Stimulated activated CD4-positive, alpha-beta T cell treated with anti-CD3 and anti-CD28 coated beads, Interleukin-12 subunit alpha, Interleukin-12 subunit beta, amount 100 ng/mL, for 24 hours (primary cell): ENCODE data around the gene PRKRA.
A peak's percentile ranks its signal among the peaks of the same experiment; 100 is the strongest.
"Not testable (repeated sequence)": the region's sequence is repeated elsewhere in the genome, so short reads cannot be mapped to it uniquely, and the experiment has no call there.

Source experiments
- DNase-seq, 2 experiments: peaks; one replicate each; pipeline ENCODE4 v3.0.0-alpha.2; 2020; ENCODE audit warnings: low read depth in 2 of 2

Gene PRKRA

DNA sequence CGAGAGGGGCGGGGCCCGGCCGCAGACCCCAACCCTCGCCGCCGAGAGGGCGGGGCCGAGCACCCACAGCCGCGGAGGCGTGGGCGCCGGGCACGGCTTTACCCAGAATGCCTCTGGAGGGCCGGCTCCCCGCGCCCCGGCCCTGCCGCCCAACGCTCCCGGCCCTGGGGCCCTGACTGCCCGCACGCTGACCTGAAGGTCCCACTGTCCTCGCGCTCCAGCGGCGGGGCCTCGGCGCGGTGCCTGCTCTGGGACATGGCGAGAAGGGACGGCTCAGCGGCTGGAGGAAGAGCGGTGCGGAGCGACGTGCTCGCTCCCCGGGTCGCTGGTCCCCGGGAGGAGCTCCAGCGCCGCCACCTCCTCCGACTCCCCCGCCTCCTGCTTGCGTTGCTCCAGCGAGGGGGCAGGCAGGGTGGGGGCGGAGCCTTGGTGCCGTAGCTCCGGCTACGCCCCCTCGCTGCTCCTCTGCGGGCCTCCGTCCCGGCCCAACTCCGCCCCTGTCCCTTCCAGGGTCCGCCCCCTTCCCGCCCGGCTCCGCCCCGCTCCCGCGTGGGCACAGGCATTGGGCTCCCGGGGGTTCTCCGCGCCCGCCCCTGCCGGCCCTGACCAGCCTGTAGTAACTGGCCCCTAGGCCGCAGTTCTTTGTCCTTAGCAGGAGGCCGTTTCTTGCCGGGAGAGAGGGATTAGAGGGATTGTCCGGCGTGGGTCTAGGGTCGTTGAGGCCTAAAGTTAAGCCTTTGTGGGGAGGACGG lies at the start of gene PRKRA, which contains the start of gene PJVK:
Gene PRKRA (minus strand): TSS at position 402 of the 752 bp plus-strand sequence. CDS start 145 bp downstream, at position 257.
Gene PJVK (plus strand): TSS at position 605 of the 752 bp plus-strand sequence. CDS start 2,032 bp downstream, outside the sequence.
- DNase-seq, result peak; percentile 93 to 94

GRCh38 chr2:178499640-178500039 lies 48.7 kb upstream of the PRKRA start:
- no peak for DNase-seq

- DNase-seq, result no peak
These were observed 47.2 kb upstream of the PRKRA start for GRCh38 chr2:178498137-178498536.

DNA sequence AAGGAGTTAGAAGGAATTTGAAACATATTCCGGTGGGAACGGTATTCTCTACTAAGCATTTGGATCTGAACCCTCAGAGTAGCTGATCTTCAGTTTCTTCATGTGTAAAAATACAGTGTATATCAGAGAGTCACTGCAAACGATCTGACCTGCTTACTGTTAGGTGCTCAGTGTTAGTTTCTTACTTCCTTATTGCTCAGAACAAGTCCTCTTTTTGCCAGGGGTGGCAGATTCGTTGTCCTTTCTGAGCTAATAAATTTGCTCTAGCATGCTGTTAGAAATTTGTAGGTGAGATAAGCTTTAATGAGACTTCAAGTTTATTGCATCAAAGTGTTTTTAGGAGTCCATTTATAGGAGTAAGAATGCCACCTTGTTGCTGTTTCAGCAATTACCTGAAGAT lies 45.1 kb upstream of the PRKRA start:
- DNase-seq, result no peak

DNA sequence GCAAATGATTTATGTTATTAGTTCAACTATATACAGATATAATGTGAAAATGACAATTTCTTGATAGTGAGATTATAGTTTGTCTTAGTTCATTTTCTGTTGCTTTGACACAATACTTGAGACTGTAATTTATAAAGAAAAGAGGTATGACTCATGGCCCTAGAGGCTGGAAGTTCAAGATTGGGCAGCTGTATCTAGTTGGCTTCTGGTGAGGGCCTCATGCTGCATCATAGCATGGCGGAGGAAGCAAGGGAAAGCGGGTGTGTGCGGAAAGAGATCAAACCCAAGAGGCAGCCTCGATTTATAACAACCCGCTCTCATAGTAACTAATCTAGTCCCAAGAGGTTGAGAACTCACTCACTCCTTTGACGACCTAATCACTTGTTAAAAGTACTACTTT lies 40.6 kb upstream of the PRKRA start:
- DNase-seq, result no peak

DNA sequence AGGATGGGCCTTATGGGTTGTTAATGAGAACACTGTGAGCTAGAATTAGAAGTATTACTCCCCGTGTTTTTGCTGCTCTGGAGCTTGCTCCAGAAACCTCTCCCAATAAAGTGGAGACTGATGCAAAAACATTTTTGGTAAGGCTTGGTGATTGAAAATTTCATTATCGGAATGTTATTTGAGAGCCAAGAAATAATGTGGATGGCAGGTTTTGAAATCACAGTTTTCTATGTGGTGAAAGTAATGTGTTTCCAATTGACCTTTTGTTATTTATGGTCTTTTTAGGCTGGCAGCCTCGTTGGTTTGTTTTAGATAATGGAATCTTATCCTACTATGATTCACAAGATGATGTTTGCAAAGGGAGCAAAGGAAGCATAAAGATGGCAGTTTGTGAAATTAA lies 34.4 kb upstream of the PRKRA start:
- DNase-seq, result no peak

DNA sequence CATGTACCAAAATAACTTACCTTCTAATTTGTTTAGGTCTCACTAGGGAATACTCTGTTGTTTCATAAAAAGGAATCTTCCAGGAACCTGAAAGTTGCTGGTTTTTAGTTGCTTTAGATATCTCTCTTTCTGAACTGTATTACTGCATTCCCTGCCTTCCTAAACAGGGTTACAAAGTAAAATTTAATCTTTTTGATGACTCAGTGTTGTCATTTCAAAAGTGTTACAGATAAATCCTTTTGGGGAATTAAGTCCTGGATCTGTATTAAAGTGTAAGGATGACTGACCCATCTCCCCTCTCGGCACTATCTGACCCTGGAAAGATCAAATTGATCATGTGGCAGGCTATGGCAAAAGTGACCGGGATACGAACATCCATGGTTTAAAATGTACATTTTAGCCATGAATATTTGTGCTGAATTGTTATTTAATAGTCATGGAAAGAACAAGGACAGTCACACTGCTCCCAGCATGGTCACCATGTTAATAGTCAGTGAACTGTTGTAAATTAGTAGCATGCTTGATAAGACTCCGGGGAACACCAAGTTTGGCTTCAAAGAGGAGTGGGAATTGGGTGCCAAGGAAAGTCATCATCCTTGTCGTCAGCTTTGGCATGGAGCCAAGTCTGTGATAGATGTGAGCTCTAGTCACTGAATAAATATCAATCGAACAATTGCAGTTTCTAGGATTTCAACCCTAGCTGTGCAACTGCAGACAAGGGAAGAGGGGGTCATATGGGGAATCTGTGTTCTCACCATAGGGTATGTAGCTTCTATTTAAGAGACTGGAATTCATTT lies 33.5 kb upstream of the PRKRA start:
- DNase-seq, result no peak

- DNase-seq, result no peak
These were observed 31.5 kb upstream of the PRKRA start for GRCh38 chr2:178482437-178482836.

DNA sequence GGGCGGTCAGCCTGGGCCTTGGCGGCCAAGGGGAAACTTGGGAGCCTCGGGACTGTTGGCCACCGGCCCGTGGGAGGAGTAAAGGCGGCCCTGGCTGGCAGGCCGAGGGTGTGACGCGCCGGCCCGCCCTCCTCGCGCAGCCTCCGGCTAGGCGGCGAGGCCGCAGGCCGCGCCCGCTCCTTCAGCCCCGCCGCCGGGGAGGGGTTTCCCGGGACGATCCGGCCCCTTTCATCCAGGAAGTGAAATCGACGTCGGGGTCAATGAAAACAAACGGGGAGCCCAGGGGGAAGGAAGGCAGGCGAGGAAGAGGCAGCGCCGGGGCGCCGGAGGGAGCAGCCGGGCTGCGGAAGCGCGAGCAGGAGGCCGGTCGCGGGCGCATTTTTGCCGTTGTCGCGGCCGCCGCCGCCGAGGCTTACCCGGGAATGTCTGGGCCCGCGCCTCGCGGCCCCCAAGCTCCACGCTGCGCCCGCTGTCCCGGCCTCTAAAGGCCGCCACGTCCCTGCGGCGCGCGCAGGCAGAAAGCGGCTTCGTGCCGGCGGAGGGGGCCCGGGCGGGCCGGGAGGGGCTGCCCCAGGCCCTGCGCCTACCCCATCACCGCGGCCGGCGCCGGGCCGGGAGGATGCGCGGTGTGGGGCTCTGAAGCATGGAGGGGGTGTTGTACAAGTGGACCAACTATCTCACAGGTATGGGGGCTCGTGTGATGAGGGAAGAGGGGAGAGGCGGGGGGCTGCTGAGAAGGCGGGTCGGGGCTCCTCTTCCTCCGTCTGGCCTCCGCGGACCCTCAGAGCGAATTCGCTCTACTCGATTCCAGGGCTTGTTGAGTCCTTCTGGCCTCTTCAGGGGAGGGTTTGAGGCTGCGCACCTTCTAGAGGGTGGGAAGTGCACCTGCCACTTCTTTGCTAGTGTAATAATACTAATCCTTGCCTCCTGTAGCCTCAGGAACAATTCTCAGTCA lies 29.5 kb upstream of the PRKRA start, which contains the start of gene PLEKHA3:
Gene PLEKHA3 (plus strand): TSS at position 231 of the 955 bp plus-strand sequence. CDS start 413 bp downstream, at position 644.
- DNase-seq, result peak; percentile 55 to 77

DNA sequence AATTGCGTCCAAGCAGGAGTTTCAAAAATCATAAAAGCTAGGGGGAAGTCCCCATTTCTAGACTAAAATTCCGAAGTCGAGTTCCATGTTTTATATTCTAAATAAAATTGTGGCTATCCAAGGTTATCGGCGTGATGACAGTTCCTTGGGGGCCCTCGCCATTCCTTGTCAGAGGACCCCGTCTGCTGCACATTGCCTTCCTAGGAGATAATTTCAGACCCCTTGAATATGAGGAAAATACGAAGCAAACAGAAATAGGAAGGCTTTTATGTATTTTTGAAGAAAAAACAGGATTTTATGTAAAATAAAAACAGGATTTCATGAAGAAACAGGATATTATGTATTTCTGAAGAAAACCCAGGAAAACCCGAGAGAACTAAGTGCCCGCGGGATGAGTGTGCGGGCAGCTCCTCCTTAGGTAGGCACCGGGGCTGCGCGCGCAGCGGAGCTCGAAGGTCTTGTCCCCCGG lies 28.8 kb upstream of the PRKRA start:
- no peak for DNase-seq

- no peak for DNase-seq
These were observed 28.3 kb upstream of the PRKRA start for GRCh38 chr2:178479275-178479616.

DNA sequence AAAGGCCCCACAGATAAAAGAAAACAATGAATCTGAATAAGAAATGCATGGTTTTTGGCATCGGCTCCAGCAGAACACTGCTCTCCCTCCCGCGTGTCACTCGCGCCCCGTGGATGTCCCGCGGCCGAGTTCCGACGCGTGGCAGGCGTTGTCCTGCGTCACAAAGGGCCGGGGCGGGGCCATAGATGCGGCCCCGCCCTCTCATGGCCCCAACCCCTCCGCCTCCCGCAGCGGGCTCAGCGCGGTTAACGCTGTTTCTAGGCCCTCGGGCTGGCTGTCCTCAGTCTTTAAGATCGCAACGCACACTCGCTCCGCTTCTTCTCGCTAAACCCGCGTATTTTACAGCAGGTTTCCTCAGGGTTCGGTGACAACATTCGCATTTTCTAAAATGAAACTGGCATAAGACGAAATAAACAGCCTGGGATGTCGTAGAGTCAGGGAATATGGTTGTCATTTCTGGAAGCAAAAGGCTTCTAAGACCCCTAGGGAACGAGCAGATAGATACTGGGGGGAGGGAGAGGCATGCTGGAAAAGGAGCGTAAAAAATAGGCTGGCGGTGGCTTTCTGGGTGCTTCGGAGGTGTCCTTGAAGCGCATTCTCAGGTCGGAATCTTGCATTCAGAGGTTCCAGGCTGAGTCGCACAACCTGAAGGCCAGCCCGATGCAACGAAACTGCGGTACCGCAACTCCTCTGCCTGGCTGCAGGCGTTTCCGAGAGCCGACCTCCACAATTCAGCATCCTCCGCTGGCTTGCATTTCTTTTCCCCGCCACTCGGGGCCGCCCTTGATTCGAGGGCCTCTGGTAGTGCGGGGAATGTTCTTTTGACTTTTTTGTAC lies 27.7 kb upstream of the PRKRA start, which contains the start of gene FKBP7:
Gene FKBP7 (minus strand): TSS at position 162 of the 836 bp plus-strand sequence. CDS start 101 bp downstream, at position 61.
- peak; percentile 50 to 73 for DNase-seq

DNA sequence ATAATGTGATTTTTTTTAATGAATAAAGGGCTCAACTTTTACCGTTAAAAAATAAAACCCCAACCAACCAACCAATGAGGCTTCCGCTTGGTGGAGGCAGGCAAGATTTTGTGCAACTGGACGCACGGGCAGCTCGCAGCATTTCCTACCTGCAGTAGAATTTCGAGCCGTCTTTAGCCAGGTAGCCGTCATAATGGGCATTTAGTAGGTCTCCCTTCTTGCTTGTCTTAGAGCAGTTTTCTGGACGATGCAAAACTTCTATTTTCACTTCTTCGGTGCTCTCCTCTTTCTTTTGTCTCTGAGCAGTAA lies 27.1 kb upstream of the PRKRA start:
- peak in 1 of 2 experiments; percentile 6 for DNase-seq

GRCh38 chr2:178477443-178478129 lies 26.6 kb upstream of the PRKRA start:
- no peak for DNase-seq

DNA sequence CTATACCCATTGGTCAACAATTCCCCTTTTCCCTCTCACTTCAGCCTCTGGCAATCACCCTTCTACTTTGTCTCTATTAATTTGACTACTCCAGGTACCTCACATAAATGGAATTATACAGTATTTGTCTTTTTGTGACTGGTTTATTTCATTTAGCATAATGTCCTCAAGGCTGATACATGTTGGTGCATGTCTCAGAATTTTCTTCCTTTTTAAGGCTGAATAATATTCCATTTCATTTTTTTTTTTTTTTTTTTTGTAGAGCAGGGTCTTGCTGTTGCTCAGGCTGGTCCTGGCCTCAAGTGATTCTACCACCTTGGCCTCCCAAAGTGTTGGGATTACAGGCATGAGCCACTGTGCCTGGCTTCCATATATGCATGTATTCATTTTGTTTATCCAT lies 25.5 kb upstream of the PRKRA start:
- DNase-seq, result no peak

DNA sequence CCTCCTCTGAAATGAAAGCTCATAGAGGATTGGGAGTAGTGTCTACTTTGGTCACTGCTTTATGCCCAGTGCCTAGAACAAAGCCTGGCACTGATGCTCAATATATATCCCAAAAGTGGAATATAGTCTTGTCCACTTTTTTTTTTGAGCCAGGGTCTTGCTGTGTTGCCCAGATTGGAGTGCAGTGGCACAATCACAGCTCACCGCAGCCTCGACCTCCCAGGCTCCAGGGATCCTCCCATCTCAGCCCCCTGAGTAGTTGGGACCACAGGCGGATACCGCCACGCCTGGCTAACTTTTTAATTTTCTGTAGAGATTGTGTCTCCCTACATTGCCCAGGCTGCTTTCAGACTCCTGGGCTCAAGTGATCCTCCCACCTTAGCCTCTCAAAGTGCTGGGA lies 23.6 kb upstream of the PRKRA start:
- no peak for DNase-seq

GRCh38 chr2:178473931-178474330 lies 23.0 kb upstream of the PRKRA start:
- DNase-seq, result no peak

DNA sequence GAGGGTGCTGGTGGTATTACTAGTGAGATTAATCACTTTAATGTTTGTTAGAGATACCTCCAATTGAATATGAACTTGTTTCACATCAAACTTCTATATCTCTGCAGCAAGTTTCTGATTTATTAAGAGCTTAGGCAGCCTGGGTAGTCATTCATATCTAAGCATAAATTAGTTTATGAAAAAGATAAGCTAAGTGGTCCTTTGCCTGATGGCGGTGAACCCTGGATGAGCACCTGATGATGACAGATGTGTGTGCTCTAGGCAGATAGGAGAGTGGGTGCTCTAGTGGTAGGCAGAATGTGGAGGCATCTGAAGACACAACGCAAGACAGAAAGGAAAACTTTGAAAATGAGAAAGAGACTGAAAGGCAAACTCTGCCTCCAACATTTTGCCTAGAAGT lies 22.4 kb upstream of the PRKRA start:
- DNase-seq, result no peak

DNA sequence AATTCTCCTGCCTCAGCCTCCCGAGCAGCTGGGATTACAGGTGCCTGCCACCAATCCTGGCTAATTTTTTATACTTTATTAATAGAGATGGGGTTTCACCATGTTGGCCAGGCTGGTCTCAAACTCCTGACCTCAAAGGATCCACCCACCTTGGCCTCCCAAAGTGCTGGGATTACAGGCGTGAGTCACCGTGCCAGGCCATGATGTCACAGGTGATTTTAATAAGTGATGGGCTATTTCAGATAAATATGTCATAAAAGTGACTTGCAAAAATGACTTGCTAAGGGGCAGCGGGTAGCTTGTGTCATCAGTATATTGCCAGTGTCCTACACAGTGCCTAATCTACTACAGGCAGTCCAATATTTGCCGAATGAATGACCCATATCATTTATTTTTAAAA lies 20.3 kb upstream of the PRKRA start:
- DNase-seq, result not testable (repeated sequence)

DNA sequence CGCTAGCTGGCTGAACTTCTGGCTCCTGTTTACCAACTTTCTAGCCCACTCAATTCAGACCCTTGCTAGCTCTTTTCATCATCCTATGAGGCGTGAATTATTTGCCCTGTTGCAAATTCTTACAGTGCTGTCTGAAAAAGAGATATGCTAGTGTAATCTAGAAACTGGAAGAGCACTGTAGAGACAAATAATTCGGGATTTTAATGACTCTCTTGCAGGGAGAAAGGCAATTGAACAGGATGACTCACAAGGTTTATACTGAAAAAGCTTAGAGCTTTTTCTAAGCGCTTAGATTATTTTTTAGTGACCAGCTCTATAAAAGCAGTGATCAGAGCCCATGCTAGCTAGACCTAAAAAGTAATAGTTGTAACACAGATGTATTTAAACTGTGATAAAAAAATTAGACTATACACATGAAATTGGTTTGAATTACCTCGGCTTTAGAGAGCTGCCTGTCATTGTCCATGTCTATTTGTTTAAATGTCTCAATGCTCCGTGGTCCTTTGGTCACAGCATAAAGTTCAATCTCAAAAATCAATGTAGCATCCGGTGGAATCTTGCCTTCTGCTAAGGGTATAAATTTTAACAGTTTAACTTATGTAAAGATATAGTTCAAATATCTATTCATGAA lies 18.4 kb upstream of the PRKRA start:
- DNase-seq, result no peak
